HG02759 (cell line): ENCODE data around the gene ELMO1.

Experiments
- ATAC-seq: cut with Tn5 transposase; IDR thresholded peaks from one replicate; pipeline ENCODE4 v1.9.1; 2021; ENCODE audit warnings: mild to moderate bottlenecking, moderate library complexity; ENCODE audit not compliant: unreplicated experiment

Gene ELMO1

GRCh38 chr7:37352251-37352880 lies 96.3 kb downstream of the ELMO1 start:
- ATAC-seq: no peak

GRCh38 chr7:37351716-37352115 lies 96.9 kb downstream of the ELMO1 start:
- ATAC-seq: no peak

GRCh38 chr7:37349979-37350590 lies 98.6 kb downstream of the ELMO1 start:
- ATAC-seq: no peak

- no peak for ATAC-seq
Measured at GRCh38 chr7:37348982-37349381, 99.7 kb downstream of the ELMO1 start.

GRCh38 chr7:37346761-37347160 lies 101.9 kb downstream of the ELMO1 start:
- no peak for ATAC-seq

- peak; percentile 26 for ATAC-seq
Measured at GRCh38 chr7:37344886-37345579, 103.6 kb downstream of the ELMO1 start.

- ATAC-seq: peak; percentile 70
Measured at GRCh38 chr7:37342688-37343471, 105.8 kb downstream of the ELMO1 start.

- no peak for ATAC-seq
Measured at GRCh38 chr7:37342176-37342687, 106.4 kb downstream of the ELMO1 start.

- ATAC-seq: peak; percentile 45
Measured at GRCh38 chr7:37341033-37341630, 107.5 kb downstream of the ELMO1 start.

GRCh38 chr7:37338966-37339365 lies 109.7 kb downstream of the ELMO1 start:
- ATAC-seq: no peak

GRCh38 chr7:37337522-37337921 lies 111.1 kb downstream of the ELMO1 start:
- ATAC-seq: no peak

GRCh38 chr7:37336259-37336658 lies 112.4 kb downstream of the ELMO1 start:
- peak; percentile 91 for ATAC-seq

- ATAC-seq: no peak
Measured at GRCh38 chr7:37333075-37333474, 115.6 kb downstream of the ELMO1 start.

- no peak for ATAC-seq
Measured at GRCh38 chr7:37332243-37333016, 116.2 kb downstream of the ELMO1 start.

- ATAC-seq: no peak
Measured at GRCh38 chr7:37330775-37331174, 117.9 kb downstream of the ELMO1 start.

GRCh38 chr7:37329940-37330339 lies 118.7 kb downstream of the ELMO1 start:
- no peak for ATAC-seq

GRCh38 chr7:37327288-37327687 lies 121.4 kb downstream of the ELMO1 start:
- ATAC-seq: no peak

GRCh38 chr7:37323966-37324365 lies 124.7 kb downstream of the ELMO1 start:
- no peak for ATAC-seq

- no peak for ATAC-seq
Measured at GRCh38 chr7:37322831-37323230, 125.8 kb downstream of the ELMO1 start.

GRCh38 chr7:37320848-37321468 lies 127.7 kb downstream of the ELMO1 start:
- ATAC-seq: no peak
